OCI-LY1 (cell line): ENCODE measurements around the gene HAPLN1.

Source experiments
- EZH2 ChIP-seq: fragments of 200-600 bp; sonication (generic), shearing (Covaris generic); IDR thresholded peaks from 2 replicates; pipeline ENCODE4 v1.8.0; 2017; ENCODE audit warnings: borderline replicate concordance, mixed run types, mild to moderate bottlenecking, antibody characterized with exemption, low read length, moderate library complexity, mixed read lengths
- TF ChIP-seq, protein P1 (sequence below): fragments of 200-600 bp; sonication (generic), shearing (Covaris generic); IDR thresholded peaks from 2 replicates; pipeline ENCODE4 v1.5.1; 2017; ENCODE audit warnings: mild to moderate bottlenecking, antibody characterized with exemption, low read length, moderate library complexity, mixed read lengths

DNA sequence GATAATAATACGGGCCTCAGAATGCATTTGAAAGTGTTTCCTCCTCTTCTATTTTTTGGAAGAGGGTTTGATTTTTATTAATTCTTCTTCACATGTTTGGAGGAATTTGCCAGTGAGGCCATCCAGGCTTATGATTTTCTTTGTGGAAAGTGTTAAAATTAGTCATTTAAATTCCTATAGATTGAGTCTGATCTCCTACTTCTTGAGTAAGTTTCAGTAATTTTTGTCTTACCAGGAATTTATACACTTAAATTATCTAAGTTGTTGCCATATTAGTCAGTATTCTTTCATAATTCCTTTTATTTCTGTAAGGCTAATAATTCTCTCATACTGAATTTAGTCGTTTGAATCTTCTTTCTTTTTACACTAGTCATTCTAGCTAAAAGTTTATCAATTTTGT is 25.2 kb upstream of the HAPLN1 start:
- TF ChIP-seq, protein P1, sequence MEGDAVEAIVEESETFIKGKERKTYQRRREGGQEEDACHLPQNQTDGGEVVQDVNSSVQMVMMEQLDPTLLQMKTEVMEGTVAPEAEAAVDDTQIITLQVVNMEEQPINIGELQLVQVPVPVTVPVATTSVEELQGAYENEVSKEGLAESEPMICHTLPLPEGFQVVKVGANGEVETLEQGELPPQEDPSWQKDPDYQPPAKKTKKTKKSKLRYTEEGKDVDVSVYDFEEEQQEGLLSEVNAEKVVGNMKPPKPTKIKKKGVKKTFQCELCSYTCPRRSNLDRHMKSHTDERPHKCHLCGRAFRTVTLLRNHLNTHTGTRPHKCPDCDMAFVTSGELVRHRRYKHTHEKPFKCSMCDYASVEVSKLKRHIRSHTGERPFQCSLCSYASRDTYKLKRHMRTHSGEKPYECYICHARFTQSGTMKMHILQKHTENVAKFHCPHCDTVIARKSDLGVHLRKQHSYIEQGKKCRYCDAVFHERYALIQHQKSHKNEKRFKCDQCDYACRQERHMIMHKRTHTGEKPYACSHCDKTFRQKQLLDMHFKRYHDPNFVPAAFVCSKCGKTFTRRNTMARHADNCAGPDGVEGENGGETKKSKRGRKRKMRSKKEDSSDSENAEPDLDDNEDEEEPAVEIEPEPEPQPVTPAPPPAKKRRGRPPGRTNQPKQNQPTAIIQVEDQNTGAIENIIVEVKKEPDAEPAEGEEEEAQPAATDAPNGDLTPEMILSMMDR = no peak
- TF ChIP-seq EZH2 = no peak
